Mucosa of descending colon (tissue), 3 donors: ENCODE results near the gene FRMD1. TPM values are rescaled to one million over a fixed set of nuclear protein-coding genes. Genes with fewer than 3 reads are reported as not detected.

Experiments
- ATAC-seq: fragments of 200-7000 bp; cut with Tn5 transposase; one replicate; pipeline ENCODE4 v1.9.1; 2020; ENCODE audit warnings: mild to moderate bottlenecking, moderate library complexity
- DNase-seq, 3 donors: peaks; one replicate each; pipeline ENCODE4 v3.0.0-alpha.2; 2020
- H3K36me3 ChIP-seq: fragments of 200-600 bp; one replicate; pipeline ENCODE4 v1.8.0; 2021; ENCODE audit warnings: low read depth, mild to moderate bottlenecking
- H3K4me1 ChIP-seq: fragments of 200-600 bp; one replicate; pipeline ENCODE4 v1.8.0; 2021; ENCODE audit warnings: low read depth, mild to moderate bottlenecking
- H3K4me3 ChIP-seq: fragments of 200-600 bp; one replicate; pipeline ENCODE4 v1.8.0; 2021; ENCODE audit warnings: mild to moderate bottlenecking
- H3K9me3 ChIP-seq: fragments of 200-600 bp; one replicate; pipeline ENCODE4 v1.8.0; 2021; ENCODE audit warnings: mild to moderate bottlenecking
- CTCF ChIP-seq: fragments of 200-600 bp; IDR thresholded peaks from one replicate; pipeline ENCODE4 v1.8.0; 2022; ENCODE audit warnings: antibody characterized with exemption, mild to moderate bottlenecking
- intact Hi-C, 2 donors: fragments of 100-400 bp; cut with DNase I in 1 of 2; cut with micrococcal nuclease in 1 of 2; formaldehyde crosslinking; loops; one replicate each; pipeline versions ENCODE4 v1.11.0 to v1.11.1; 2022; cut with DNase I, micrococcal nuclease
- total RNA-seq, 3 donors: library from RNA; stranded (reverse); fragmentation: NEBNext Ultra II Directional in 2 of 3; extraction: Animal tissue kit (Norgen Biotek cat#: 25700) in 2 of 3; gene quantifications; one replicate each; pipeline versions ENCODE4 v1.2.1 to v1.2.4, GENCODE V29; 2021 to 2023
- donor health status: DM: no; HTN: no; CAD: no; lungs with moderate emphysema.
- donor health status: DM: no; HTN: no; CAD: no.
- donor health status: DM: no; HTN: yes; CAD: no.

Gene FRMD1
- total RNA-seq, 3 donors from 2014 or later, result 14.3 to 57.5 (median 17.1) TPM

- DNase-seq, result peak in 1 of 3 donors; percentile 43
- Histone ChIP-seq H3K36me3 (no peaks in the 10 kb centered on the region), H3K4me3 (no peak overlapping the region), H3K9me3 (no peaks in the 10 kb centered on the region), H3K4me1 (peaks cover 2% of the 10 kb centered on the region)
- TF ChIP-seq CTCF, result no peak
- ATAC-seq, result no peak
- intact Hi-C loops, result no loop called here
Observed at GRCh38 chr6:168096271-168096764, 17.3 kb upstream of the FRMD1 start.

- no peak for DNase-seq
- no peak overlapping the region for H3K4me3 ChIP-seq
- H3K36me3 ChIP-seq, result no peaks in the 10 kb centered on the region
- TF ChIP-seq CTCF, result no peak
- no peak for ATAC-seq
- H3K4me1 ChIP-seq, result peaks cover 4% of the 10 kb centered on the region
- no peaks in the 10 kb centered on the region for H3K9me3 ChIP-seq
- intact Hi-C loops, result no loop called here
Observed at GRCh38 chr6:168095716-168096250, 16.8 kb upstream of the FRMD1 start.

- peaks cover 4% of the 10 kb centered on the region for H3K4me1 ChIP-seq
- ATAC-seq (no peak), DNase-seq (no peak)
- intact Hi-C loops, result no loop called here
- no peaks in the 10 kb centered on the region for H3K36me3 ChIP-seq
- H3K4me3 ChIP-seq, result no peak overlapping the region
- TF ChIP-seq CTCF, result no peak
- H3K9me3 ChIP-seq, result no peaks in the 10 kb centered on the region
Observed at GRCh38 chr6:168095171-168095691, 16.2 kb upstream of the FRMD1 start.

GRCh38 chr6:168093634-168094033 lies 14.6 kb upstream of the FRMD1 start:
- Histone ChIP-seq H3K4me1 (peaks cover 4% of the 10 kb centered on the region), H3K36me3 (no peaks in the 10 kb centered on the region), H3K4me3 (no peak overlapping the region), H3K9me3 (no peaks in the 10 kb centered on the region)
- DNase-seq, result no peak
- no peak for TF ChIP-seq CTCF
- no peak for ATAC-seq
- intact Hi-C loops, result no loop called here

- no peak overlapping the region for H3K4me3 ChIP-seq
- no peaks in the 10 kb centered on the region for H3K36me3 ChIP-seq
- TF ChIP-seq CTCF, result no peak
- H3K4me1 ChIP-seq, result peaks cover 9% of the 10 kb centered on the region
- ATAC-seq (peak; percentile 83), DNase-seq (peak; percentile 71 to 88 (median 84))
- intact Hi-C loops, result no loop called here
- H3K9me3 ChIP-seq, result no peaks in the 10 kb centered on the region
Observed at GRCh38 chr6:168093071-168093505, 14.1 kb upstream of the FRMD1 start.
